Measurements from ENCODE around the gene NCAM2. TPM values are rescaled to one million over a fixed set of nuclear protein-coding genes. Genes with fewer than 3 reads are reported as not detected.

NCAM2 gene
- total and polyA plus RNA-seq, 2 experiments from 2014 or later, result 0.36 to 0.83 TPM

GRCh38 chr21:21213297-21213696, 215.1 kb downstream of the NCAM2 start:
- no peaks in the 10 kb centered on the region for H3K9me3 Mint-ChIP-seq
- no peaks in the 10 kb centered on the region for H3K36me3 Mint-ChIP-seq (ENCODE audit: low read depth)
- H3K9me2 ChIP-seq (ENCODE audit: insufficient read depth), result no peaks in the 10 kb centered on the region

DNA sequence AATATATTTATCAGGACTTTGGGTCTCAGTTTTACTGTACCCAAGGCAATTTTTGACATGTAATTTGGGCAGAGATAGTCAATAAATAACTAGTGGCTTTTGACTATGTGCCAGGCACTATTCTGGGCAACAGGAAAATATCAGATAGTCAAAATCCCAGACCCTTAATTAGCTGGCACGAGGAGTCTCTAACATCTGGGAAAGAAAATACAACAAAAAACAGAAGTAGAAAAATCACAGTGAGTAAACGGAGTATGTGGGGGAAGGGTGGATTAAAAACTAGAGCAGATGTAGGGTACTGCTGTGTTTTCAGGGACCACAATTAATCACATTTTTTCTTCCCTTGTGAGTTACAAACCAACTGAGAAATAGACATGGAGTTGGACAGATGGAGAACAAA, 217.8 kb downstream of the NCAM2 start:
- Mint-ChIP-seq H3K27ac (no peak overlapping the region), H3K36me3 (ENCODE audit: low read depth) (no peaks in the 10 kb centered on the region), H3K4me1 (no peaks in the 10 kb centered on the region), H3K4me3 (no peak overlapping the region), H3K27me3 (ENCODE audit: insufficient read depth, low read depth, poor library complexity) (no peaks in the 10 kb centered on the region), H3K9me3 (0 out of 3 replicates have a peak, but pooled peaks cover 1% of the 10 kb centered on the region)
- Histone ChIP-seq H2AFZ (no peak overlapping the region), H4K20me1 (replicated peaks; ENCODE audit: insufficient read depth) (no peaks in the 10 kb centered on the region), H3F3A (replicated peaks; ENCODE audit: low read depth) (no peaks in the 10 kb centered on the region), H3K4me3 (no peak overlapping the region), H3K27ac (ENCODE audit: low read depth) (no peak overlapping the region), H3K27me3 (ENCODE audit: insufficient read depth) (no peaks in the 10 kb centered on the region), H3K4me1 (ENCODE audit: insufficient read depth) (no peaks in the 10 kb centered on the region), H3K9me2 (ENCODE audit: insufficient read depth) (no peaks in the 10 kb centered on the region), H3K4me2 (no peak overlapping the region), H3K36me3 (ENCODE audit: insufficient read depth) (no peaks in the 10 kb centered on the region), H3K79me2 (replicated peaks; ENCODE audit: insufficient read depth) (no peaks in the 10 kb centered on the region)
- TF ChIP-seq POLR2AphosphoS5 (IDR thresholded peaks at IDR 0.05; ENCODE audit: low read depth) (no peak), EZH2phosphoT487 (IDR thresholded peaks at IDR 0.05; ENCODE audit: unreplicated experiment) (no peak), ZNF114 (CRISPR knock-in tag; IDR thresholded peaks at IDR 0.05) (no peak), JUNB (IDR thresholded peaks at IDR 0.05; ENCODE audit: unreplicated experiment) (no peak), ZNF331 (CRISPR knock-in tag; IDR thresholded peaks at IDR 0.05; ENCODE audit: low read depth) (no peak), CREB1 (CRISPR knock-in tag; IDR thresholded peaks at IDR 0.05; ENCODE audit: low read depth) (no peak), CTCF (conservative IDR thresholded peaks at IDR 0.05; ENCODE audit: low read depth in 2 of 2) (no peak), NANOG (IDR thresholded peaks at IDR 0.05; ENCODE audit: borderline replicate concordance) (no peak), STAT1 (IDR thresholded peaks at IDR 0.05; ENCODE audit: unreplicated experiment) (no peak)
- ATAC-seq, result no peak
- no peak for DNase-seq (ENCODE audit: low spot score)

More at GRCh38 chr21:21213297-21213696, 215.1 kb downstream of the NCAM2 start:
- Histone ChIP-seq H3K36me3 (ENCODE audit: insufficient read depth) (no peaks in the 10 kb centered on the region), H3K27ac (ENCODE audit: low read depth) (no peak overlapping the region), H3K4me1 (ENCODE audit: insufficient read depth) (no peaks in the 10 kb centered on the region), H3K27me3 (ENCODE audit: insufficient read depth) (no peaks in the 10 kb centered on the region), H3F3A (replicated peaks; ENCODE audit: low read depth) (no peaks in the 10 kb centered on the region), H3K79me2 (replicated peaks; ENCODE audit: insufficient read depth) (no peaks in the 10 kb centered on the region), H2AFZ (no peak overlapping the region), H3K4me2 (no peak overlapping the region), H3K4me3 (no peak overlapping the region), H4K20me1 (replicated peaks; ENCODE audit: insufficient read depth) (no peaks in the 10 kb centered on the region)
- H3K4me1 Mint-ChIP-seq, result no peaks in the 10 kb centered on the region
- TF ChIP-seq NANOG (IDR thresholded peaks at IDR 0.05; ENCODE audit: borderline replicate concordance), result no peak
- no peak for TF ChIP-seq JUNB (IDR thresholded peaks at IDR 0.05; ENCODE audit: unreplicated experiment)
- TF ChIP-seq POLR2AphosphoS5 (IDR thresholded peaks at IDR 0.05; ENCODE audit: low read depth), result no peak
- no peak for TF ChIP-seq CTCF (conservative IDR thresholded peaks at IDR 0.05; ENCODE audit: low read depth in 2 of 2)
- no peak for TF ChIP-seq ZNF331 (CRISPR knock-in tag; IDR thresholded peaks at IDR 0.05; ENCODE audit: low read depth)
- no peak for TF ChIP-seq EZH2phosphoT487 (IDR thresholded peaks at IDR 0.05; ENCODE audit: unreplicated experiment)
- TF ChIP-seq STAT1 (IDR thresholded peaks at IDR 0.05; ENCODE audit: unreplicated experiment), result no peak
- TF ChIP-seq, protein P1, sequence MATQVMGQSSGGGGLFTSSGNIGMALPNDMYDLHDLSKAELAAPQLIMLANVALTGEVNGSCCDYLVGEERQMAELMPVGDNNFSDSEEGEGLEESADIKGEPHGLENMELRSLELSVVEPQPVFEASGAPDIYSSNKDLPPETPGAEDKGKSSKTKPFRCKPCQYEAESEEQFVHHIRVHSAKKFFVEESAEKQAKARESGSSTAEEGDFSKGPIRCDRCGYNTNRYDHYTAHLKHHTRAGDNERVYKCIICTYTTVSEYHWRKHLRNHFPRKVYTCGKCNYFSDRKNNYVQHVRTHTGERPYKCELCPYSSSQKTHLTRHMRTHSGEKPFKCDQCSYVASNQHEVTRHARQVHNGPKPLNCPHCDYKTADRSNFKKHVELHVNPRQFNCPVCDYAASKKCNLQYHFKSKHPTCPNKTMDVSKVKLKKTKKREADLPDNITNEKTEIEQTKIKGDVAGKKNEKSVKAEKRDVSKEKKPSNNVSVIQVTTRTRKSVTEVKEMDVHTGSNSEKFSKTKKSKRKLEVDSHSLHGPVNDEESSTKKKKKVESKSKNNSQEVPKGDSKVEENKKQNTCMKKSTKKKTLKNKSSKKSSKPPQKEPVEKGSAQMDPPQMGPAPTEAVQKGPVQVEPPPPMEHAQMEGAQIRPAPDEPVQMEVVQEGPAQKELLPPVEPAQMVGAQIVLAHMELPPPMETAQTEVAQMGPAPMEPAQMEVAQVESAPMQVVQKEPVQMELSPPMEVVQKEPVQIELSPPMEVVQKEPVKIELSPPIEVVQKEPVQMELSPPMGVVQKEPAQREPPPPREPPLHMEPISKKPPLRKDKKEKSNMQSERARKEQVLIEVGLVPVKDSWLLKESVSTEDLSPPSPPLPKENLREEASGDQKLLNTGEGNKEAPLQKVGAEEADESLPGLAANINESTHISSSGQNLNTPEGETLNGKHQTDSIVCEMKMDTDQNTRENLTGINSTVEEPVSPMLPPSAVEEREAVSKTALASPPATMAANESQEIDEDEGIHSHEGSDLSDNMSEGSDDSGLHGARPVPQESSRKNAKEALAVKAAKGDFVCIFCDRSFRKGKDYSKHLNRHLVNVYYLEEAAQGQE (IDR thresholded peaks at IDR 0.05; ENCODE audit: unreplicated experiment), result no peak
- H3K27me3 Mint-ChIP-seq (ENCODE audit: insufficient read depth, low read depth, poor library complexity), result no peaks in the 10 kb centered on the region
- ATAC-seq (no peak), DNase-seq (ENCODE audit: low spot score) (no peak)
- no peak overlapping the region for H3K27ac Mint-ChIP-seq
- no peak overlapping the region for H3K4me3 Mint-ChIP-seq

Measured in GM23338 (cell line).